Astrocyte (in vitro differentiated cells and primary cell): ENCODE results near the gene TIPIN. TPM values are rescaled to one million over a fixed set of nuclear protein-coding genes. Genes with fewer than 3 reads are reported as not detected.

ENCODE experiments used
- DNase-seq: peaks from one replicate; pipeline ENCODE4 v3.0.0-alpha.2; 2010; ENCODE audit warnings: low read depth
- FAIRE-seq: peaks from 2 replicates; lab custom pipeline; 2011; peaks lifted over from hg19 to GRCh38; lab: Jason Lieb, UNC
- H2AFZ ChIP-seq: 2 replicates; pipeline ENCODE4 v1.6.0; 2012; ENCODE audit warnings: low read depth, low read length, inconsistent platforms
- H3K27ac ChIP-seq: 2 replicates; pipeline ENCODE4 v1.5.1; 2011; ENCODE audit warnings: low read depth, low read length, inconsistent platforms
- H3K27me3 ChIP-seq: 2 replicates; pipeline ENCODE4 v1.6.0; 2011; ENCODE audit warnings: low read length, inconsistent platforms; ENCODE audit not compliant: insufficient read depth
- H3K36me3 ChIP-seq: 2 replicates; pipeline ENCODE4 v1.5.1; 2011; ENCODE audit warnings: low read length, inconsistent platforms; ENCODE audit not compliant: insufficient read depth
- H3K4me1 ChIP-seq: 2 replicates; pipeline ENCODE4 v1.5.1; 2011; ENCODE audit warnings: low read length, inconsistent platforms; ENCODE audit not compliant: insufficient read depth
- H3K4me2 ChIP-seq: 2 replicates; pipeline ENCODE4 v1.6.0; 2012; ENCODE audit warnings: low read length, inconsistent platforms
- H3K4me3 ChIP-seq: 2 replicates; pipeline ENCODE4 v1.5.1; 2011; ENCODE audit warnings: low read depth, mild to moderate bottlenecking, low read length, inconsistent platforms; ENCODE audit not compliant: insufficient read depth
- H3K79me2 ChIP-seq: 2 replicates; pipeline ENCODE4 v1.6.0; 2012; ENCODE audit warnings: mild to moderate bottlenecking, low read length, inconsistent platforms; ENCODE audit not compliant: insufficient read depth
- H3K9ac ChIP-seq: 2 replicates; pipeline ENCODE4 v1.6.0; 2012; ENCODE audit warnings: mild to moderate bottlenecking, low read length, inconsistent platforms
- H3K9me3 ChIP-seq: 2 replicates; pipeline ENCODE4 v1.5.1; 2012; ENCODE audit warnings: low read depth, mild to moderate bottlenecking, low read length, inconsistent platforms; ENCODE audit not compliant: insufficient read depth
- H4K20me1 ChIP-seq: 2 replicates; pipeline ENCODE4 v1.6.0; 2012; ENCODE audit warnings: low read length, inconsistent platforms; ENCODE audit not compliant: insufficient read depth
- H3K27ac Mint-ChIP-seq: one replicate; pipeline ENCODE4 v1.8.0; 2021; ENCODE audit warnings: mild to moderate bottlenecking, mixed read lengths; ENCODE audit not compliant: unreplicated experiment
- H3K27me3 Mint-ChIP-seq: one replicate; pipeline ENCODE4 v1.8.0; 2021; ENCODE audit warnings: low read depth, mixed read lengths; ENCODE audit not compliant: unreplicated experiment
- H3K36me3 Mint-ChIP-seq: one replicate; pipeline ENCODE4 v1.8.0; 2021; ENCODE audit warnings: low read depth, mixed read lengths; ENCODE audit not compliant: unreplicated experiment
- H3K4me1 Mint-ChIP-seq: one replicate; pipeline ENCODE4 v1.8.0; 2021; ENCODE audit warnings: low read depth, mixed read lengths; ENCODE audit not compliant: unreplicated experiment
- H3K4me3 Mint-ChIP-seq: one replicate; pipeline ENCODE4 v1.8.0; 2021; ENCODE audit warnings: mild to moderate bottlenecking, moderate library complexity, mixed read lengths; ENCODE audit not compliant: unreplicated experiment
- H3K9me3 Mint-ChIP-seq: one replicate; pipeline ENCODE4 v1.8.0; 2021; ENCODE audit warnings: mild to moderate bottlenecking, mixed read lengths; ENCODE audit not compliant: unreplicated experiment
- CTCF ChIP-seq: IDR thresholded peaks from 2 replicates; pipeline ENCODE4 v1.5.1; 2011; ENCODE audit warnings: low read depth, mild to moderate bottlenecking, inconsistent platforms, low read length, moderate library complexity; ENCODE audit not compliant: insufficient read depth
- EZH2 ChIP-seq: IDR thresholded peaks from 2 replicates; pipeline ENCODE4 v1.6.1; 2012; ENCODE audit warnings: mild to moderate bottlenecking, low read length, inconsistent platforms; ENCODE audit not compliant: insufficient read depth
- total RNA-seq: library from RNA; stranded (reverse); gene quantifications from 2 replicates; pipeline ENCODE4 v1.2.1, GENCODE V29; 2021

TIPIN gene
- total RNA-seq, 1 donor from 2014 or later, result 5.6 TPM

- Mint-ChIP-seq H3K4me1 (no peaks in the 10 kb centered on the region), H3K36me3 (peaks cover 4% of the 10 kb centered on the region), H3K9me3 (peaks cover 2% of the 10 kb centered on the region), H3K4me3 (no peak overlapping the region), H3K27me3 (no peaks in the 10 kb centered on the region), H3K27ac (no peak overlapping the region)
- no peak overlapping the region for H3K27ac ChIP-seq
- peaks cover 4% of the 10 kb centered on the region for H3K36me3 ChIP-seq
- DNase-seq, result no peak
- H3K4me2 ChIP-seq, result no peak overlapping the region
- FAIRE-seq, result no peak
- no peaks in the 10 kb centered on the region for H3K9me3 ChIP-seq
- H3K9ac ChIP-seq, result no peak overlapping the region
- H3K79me2 ChIP-seq, result no peaks in the 10 kb centered on the region
- TF ChIP-seq CTCF (no peak), EZH2 (no peak)
- no peaks in the 10 kb centered on the region for H4K20me1 ChIP-seq
- H3K4me3 ChIP-seq, result no peak overlapping the region
- H3K4me1 ChIP-seq, result no peaks in the 10 kb centered on the region
- no peak overlapping the region for H2AFZ ChIP-seq
- H3K27me3 ChIP-seq, result no peaks in the 10 kb centered on the region
These were observed 44.3 kb downstream of the TIPIN start for GRCh38 chr15:66312144-66312543.

GRCh38 chr15:66310786-66311185 is 45.7 kb downstream of the TIPIN start:
- Mint-ChIP-seq H3K27ac (no peak overlapping the region), H3K27me3 (no peaks in the 10 kb centered on the region), H3K9me3 (no peaks in the 10 kb centered on the region), H3K36me3 (peaks cover 2% of the 10 kb centered on the region), H3K4me3 (no peak overlapping the region), H3K4me1 (no peaks in the 10 kb centered on the region)
- no peak for TF ChIP-seq EZH2
- TF ChIP-seq CTCF, result no peak
- H3K9ac ChIP-seq, result no peak overlapping the region
- H3K36me3 ChIP-seq, result peaks cover 4% of the 10 kb centered on the region
- no peak overlapping the region for H3K4me2 ChIP-seq
- no peaks in the 10 kb centered on the region for H3K79me2 ChIP-seq
- H3K9me3 ChIP-seq, result no peaks in the 10 kb centered on the region
- H3K27ac ChIP-seq, result no peak overlapping the region
- no peaks in the 10 kb centered on the region for H3K27me3 ChIP-seq
- DNase-seq (no peak), FAIRE-seq (no peak)
- H4K20me1 ChIP-seq, result no peaks in the 10 kb centered on the region
- no peak overlapping the region for H2AFZ ChIP-seq
- H3K4me1 ChIP-seq, result no peaks in the 10 kb centered on the region
- H3K4me3 ChIP-seq, result no peak overlapping the region

GRCh38 chr15:66309828-66310227 is 46.7 kb downstream of the TIPIN start:
- H3K27me3 Mint-ChIP-seq, result no peaks in the 10 kb centered on the region
- H3K36me3 Mint-ChIP-seq, result peaks cover 2% of the 10 kb centered on the region

More at GRCh38 chr15:66309828-66310227, 46.7 kb downstream of the TIPIN start:
- no peak overlapping the region for H3K27ac ChIP-seq
- Mint-ChIP-seq H3K4me1 (no peaks in the 10 kb centered on the region), H3K27ac (no peak overlapping the region), H3K4me3 (no peak overlapping the region), H3K9me3 (no peaks in the 10 kb centered on the region)
- DNase-seq, result no peak
- no peak for FAIRE-seq
- H2AFZ ChIP-seq, result no peak overlapping the region
- H3K9me3 ChIP-seq, result no peaks in the 10 kb centered on the region
- H4K20me1 ChIP-seq, result no peaks in the 10 kb centered on the region
- no peaks in the 10 kb centered on the region for H3K27me3 ChIP-seq
- no peak overlapping the region for H3K4me3 ChIP-seq
- no peaks in the 10 kb centered on the region for H3K79me2 ChIP-seq
- no peaks in the 10 kb centered on the region for H3K4me1 ChIP-seq
- peaks cover 4% of the 10 kb centered on the region for H3K36me3 ChIP-seq
- no peak overlapping the region for H3K4me2 ChIP-seq
- no peak overlapping the region for H3K9ac ChIP-seq
- TF ChIP-seq EZH2 (no peak), CTCF (no peak)
